GM21381 (cell line): Measurements from ENCODE around the gene IFITM2.
A peak's percentile ranks its signal among the peaks of the same experiment; 100 is the strongest.
"Not testable (repeated sequence)": the region's sequence is repeated elsewhere in the genome, so short reads cannot be mapped to it uniquely, and the experiment has no call there.

Experiments
- ATAC-seq: cut with Tn5 transposase; IDR thresholded peaks from one replicate; pipeline ENCODE4 v1.9.1; 2021; ENCODE audit warnings: mild to moderate bottlenecking, moderate library complexity; ENCODE audit not compliant: unreplicated experiment

IFITM2 gene

DNA sequence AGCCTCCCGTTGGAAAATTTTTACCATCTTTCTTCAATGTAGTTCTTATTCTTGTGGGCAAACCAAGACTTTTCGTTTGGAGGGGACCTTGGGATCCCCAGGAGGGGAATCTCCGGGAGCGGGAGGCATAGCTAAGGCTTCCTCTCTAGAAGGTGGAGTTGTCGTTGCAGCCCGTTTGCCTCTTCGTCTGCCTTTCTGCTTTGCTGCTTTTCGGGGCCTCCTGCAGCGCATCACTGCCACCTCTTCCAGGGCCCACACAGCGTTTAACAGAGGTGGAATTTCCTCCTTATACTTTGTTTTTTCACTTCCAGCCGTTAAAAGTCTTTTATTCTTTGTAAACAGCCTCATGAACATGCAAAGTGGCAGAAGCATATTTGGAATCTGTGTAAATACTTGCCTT, 16.5 kb downstream of the IFITM2 start:
- no peak for ATAC-seq

- ATAC-seq: not testable (repeated sequence)
These were observed 17.2 kb downstream of the IFITM2 start for GRCh38 chr11:324593-325517.

DNA sequence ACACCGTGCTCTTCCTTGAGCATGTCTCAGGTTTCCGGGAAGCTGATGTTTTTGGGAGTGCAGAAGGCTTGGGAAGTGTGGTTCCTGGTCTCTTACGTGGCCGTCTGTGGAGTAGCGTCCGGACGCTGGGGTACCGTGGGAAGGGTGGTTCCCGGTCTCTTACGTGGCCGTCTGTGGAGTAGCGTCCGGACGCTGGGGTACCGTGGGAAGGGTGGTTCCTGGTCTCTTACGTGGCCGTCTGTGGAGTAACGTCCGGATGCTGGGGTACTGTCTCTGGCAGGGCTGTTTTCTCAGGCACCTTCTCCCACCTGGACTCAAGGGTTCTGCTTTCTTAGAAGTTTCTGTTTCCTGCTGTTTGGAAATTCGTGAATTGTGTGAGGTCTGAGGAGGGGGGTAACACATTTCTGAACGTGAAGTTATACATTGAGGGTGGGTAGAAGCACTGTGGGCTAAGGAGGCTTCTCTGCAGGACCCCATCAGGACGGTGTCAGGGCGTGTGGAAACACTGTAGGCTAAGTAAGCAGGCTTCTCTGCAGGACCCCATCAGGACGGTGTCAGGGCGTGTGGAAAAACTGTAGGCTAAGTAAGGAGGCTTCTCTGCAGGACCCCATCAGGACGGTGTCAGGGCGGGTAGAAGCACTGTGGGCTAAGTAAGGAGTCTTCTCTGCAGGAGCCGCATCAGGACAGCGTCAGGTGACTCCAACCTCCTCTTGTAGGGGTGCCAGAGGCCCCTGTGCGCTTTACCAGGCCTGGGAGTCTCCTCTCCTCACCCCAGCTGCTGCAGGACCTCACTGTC, 18.4 kb downstream of the IFITM2 start:
- no peak for ATAC-seq

- ATAC-seq: no peak
These were observed 18.9 kb downstream of the IFITM2 start for GRCh38 chr11:326592-326841.

DNA sequence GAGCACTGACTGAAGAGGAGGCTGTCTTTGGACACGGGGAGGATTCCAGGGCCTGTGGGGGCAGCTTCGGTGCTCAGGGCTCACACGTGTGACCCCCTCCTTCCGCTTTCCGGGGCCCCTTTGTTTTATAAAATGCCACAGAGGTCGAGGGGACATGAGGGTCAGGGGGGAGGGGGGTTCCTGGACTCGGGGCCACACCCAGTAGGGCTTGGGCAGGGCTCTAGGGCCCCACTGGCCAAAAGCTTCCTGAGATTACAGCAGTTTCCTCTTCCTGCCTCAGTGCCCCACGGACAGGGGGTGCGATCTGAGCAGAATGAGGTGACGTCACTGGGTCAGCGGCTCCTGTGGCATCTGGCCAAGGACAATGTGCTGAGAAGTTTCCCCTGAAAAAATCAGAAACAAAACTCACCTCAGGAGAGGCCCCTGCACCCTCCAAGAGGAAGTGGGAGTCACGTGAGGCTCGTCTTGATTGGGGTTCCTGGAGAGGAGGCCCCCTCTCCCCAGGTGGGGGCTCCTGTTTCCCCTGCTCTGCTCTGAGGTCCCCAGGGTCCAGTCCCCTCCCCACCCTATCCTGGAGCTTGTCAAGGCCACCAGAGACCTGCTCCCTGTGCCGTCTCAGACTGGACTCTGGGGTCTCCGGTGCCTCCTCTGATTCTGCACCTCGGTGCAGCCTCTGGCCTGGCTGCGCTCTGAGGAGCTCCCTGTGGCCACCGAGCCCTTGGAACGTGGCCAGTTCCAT, 19.4 kb downstream of the IFITM2 start:
- peak; percentile 76 for ATAC-seq

- ATAC-seq: no peak
These were observed 19.9 kb downstream of the IFITM2 start for GRCh38 chr11:327581-327923.

DNA sequence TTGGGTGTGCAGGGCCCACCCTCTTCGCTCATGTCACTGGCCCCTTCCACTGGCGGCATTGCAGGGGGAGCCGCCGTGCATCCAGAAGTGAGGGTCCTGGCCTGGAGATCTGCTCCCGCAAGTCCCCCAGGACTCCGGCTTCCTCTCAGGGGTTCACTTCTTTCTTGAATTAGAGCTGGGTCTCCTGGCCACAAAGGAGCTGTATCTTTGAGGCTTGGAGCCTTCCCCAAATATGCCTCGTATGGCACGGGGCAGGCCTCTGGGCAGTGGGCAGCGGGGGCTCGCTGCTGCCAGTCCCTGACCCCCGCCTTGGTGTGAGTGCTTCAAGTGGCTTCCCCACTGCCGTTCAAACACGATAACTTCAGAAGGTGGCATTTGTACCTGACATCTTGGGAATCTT, 20.4 kb downstream of the IFITM2 start:
- ATAC-seq: no peak

DNA sequence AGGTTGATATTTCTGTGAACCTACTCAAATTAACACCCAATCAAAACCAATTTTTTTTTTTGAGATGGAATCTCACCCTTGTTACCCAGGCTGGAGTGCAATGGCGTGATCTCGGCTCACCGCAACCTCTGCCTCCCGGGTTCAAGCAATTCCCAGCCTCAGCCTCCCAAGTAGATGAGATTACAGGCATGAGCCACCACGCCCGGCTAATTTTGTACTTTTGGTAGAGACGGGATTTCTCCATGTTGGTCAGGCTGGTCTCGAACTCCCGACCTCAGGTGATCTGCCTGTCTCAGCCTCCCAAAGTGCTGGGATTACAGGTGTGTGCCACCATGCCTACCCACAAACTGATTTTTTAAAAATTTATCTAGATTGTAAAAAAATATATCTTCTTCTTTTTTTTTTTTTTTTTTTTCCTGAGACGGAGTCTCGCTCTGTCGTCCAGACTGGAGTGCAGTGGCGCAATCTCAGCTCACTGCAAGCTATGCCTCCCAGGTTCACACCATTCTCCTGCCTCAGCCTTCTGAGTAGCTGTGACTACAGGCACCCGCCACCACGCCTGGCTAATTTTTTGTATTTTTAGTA, 21.0 kb downstream of the IFITM2 start:
- not testable (repeated sequence) for ATAC-seq

DNA sequence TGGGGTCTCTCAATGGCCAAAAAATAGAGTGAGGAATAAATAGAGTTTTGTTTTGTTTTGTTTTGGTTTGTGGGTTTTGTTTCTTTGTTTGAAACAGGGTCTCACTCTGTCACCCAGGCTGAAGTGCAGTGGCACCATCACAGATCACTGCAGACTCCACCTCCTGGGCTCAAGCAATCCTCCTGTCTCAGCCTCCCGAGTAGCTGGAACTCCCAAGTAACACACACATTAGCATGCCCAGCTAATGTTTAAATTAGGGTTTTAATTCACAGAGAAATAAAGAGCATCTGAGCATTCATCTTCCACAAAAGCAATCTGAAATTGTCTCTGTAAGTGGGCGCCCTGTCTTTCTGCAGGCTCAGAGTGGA, 22.3 kb downstream of the IFITM2 start:
- no peak for ATAC-seq

DNA sequence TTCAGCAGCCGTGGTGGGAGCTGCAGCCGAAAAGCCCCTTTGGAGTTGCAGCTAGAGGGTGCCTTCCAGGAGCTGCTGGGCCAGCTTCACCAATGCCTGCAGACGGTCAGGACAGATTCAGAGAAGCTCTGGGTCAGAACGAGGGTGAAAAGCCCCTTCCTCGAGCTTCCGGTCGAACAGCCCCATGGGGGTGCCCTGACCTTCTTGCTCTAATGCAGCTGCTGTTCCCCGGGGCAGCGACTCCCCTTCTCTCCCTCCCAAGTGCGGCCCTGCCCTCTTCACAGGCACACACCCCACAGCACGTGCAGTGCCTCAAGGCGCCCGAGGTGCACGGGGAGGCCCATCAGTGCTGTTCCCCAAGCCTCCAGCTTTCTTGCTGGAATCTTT, 22.7 kb downstream of the IFITM2 start:
- no peak for ATAC-seq

GRCh38 chr11:330694-331357, 23.2 kb downstream of the IFITM2 start:
- no peak for ATAC-seq

DNA sequence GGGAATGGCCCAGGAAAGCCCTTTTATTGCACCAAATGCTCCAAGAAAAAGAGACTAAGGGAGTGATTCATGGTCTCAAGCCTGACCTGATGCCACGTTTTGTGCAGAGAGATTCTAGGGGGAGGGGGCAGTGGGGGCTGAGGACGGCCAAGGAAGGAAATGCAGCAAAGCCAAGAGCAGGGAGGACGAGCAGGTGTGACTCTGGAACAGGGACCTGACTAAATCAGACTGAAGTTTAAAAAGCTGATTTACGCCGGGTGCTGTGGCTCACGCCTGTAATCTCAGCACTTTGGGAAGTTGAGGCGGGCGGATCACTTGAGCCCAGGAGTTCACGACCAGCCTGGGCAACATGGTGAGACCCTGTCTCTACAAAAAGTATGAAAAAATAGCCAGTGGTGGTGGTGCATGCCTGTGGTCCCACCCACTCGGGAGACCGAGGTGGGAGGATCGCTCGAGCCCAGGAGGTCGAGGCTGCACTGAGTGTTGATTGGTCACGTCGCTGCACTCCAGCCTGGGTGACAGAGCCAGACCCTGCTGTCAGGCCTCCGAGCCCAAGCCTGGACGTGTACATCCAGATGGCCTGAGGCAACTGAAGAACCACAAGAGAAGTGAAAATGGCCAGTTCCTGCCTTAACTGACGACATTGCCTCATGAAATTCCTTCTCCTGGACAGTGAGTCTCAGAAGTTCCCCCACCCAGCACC, 23.9 kb downstream of the IFITM2 start:
- ATAC-seq: no peak

DNA sequence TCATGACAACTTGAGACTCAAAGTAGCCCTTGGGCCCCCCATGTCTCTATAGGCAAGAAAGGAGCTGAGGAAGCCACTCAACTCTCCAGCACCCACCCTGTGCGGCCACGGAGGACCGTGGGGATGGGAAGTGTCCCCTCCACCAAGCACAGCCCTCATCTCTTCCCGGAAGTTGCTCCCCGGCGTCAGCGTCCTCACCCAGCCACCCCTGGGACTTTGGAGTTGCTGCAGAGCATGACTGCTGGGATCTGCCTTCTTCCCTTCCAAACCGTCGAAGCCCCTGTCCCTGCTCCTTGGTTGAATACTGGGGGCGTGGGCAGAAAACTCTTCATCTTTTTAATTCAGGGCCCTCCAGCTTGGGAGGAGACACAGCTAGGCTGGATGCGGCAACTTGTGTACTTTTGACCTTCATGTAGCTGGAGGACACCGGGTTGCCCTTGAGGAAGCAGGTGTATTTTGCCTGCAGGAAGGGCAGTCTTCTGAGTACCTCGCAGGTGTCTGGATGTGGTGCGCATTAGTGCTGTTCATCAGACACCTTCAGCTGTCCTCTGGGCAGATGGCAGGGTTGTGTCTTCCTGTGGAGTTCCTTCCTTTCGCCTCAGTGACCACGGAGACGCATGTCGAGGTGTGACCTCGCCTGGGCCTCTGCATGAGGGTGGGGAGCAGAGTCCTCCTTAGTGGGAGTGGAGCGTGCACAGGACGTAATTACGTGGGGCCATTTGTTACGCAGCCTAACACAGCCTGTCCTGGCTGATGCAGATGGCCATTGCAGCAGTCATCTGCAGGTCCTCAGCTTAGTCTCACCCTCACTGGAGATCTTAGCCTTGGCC, 25.2 kb downstream of the IFITM2 start:
- no peak for ATAC-seq

DNA sequence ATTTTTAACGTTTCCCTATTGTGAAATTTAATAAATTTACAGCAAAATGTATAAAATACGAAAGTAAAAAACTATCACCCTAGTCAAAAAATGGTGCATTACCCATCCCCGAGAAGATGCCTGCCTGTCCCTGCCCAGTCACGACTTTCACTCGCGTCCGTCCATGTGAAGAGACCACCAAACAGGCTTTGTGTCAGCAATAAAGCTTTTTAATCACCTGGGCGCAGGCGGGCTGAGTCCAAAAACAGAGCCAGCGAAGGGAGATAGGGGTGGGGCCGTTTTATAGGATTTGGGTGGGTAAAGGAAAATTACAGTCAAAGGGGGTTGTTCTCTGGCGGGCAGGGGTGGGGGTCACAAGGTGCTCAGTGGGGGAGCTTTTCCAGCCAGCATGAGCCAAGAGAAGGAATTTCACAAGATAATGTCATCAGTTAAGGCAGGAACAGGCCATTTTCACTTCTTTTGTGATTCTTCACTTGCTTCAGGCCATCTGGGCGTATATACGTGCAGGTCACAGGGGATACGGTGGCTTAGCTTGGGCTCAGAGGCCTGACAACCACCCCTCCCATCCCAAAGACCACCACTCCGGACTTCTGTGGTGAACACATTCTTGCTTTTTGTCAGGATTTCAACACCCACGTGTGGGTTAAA, 26.1 kb downstream of the IFITM2 start:
- ATAC-seq: not testable (repeated sequence)

GRCh38 chr11:334264-334994, 26.8 kb downstream of the IFITM2 start:
- ATAC-seq: no peak

- no peak for ATAC-seq
These were observed 28.4 kb downstream of the IFITM2 start for GRCh38 chr11:335779-336658.

GRCh38 chr11:336659-337198, 29.1 kb downstream of the IFITM2 start:
- no peak for ATAC-seq
